Measurements from ENCODE around the gene DHX15.

DNA sequence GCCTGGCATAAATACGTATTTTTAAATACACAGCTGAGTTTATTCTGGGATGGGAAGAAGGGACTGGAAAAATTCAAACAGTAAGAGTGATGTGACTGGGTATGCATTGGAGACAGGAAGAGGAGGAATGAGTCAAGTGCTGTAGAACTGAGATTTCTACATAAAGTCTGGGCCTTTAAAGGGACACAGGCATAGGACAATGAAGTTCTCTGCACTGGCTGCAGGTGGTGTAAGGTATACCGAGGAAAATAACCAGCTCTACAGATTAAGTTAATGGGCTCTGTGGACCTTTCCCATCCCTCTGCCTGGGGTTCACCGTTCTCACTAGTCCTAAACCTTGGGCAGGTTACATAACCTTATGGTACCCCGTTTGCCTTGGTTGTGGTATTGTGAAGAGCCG is 68.7 kb downstream of the DHX15 start:
- TF ChIP-seq CTCF (IDR thresholded peaks at IDR 0.05; ENCODE audit: low read depth, low read length, poor library complexity, severe bottlenecking) (no peak), EZH2phosphoT487 (IDR thresholded peaks at IDR 0.05; ENCODE audit: borderline replicate concordance, low read length) (no peak)
